Osteocyte (in vitro differentiated cells): ENCODE measurements around the gene MYO5B. TPM values are rescaled to one million over a fixed set of nuclear protein-coding genes. Genes with fewer than 3 reads are reported as not detected.

Experiments used
- DNase-seq: peaks from one replicate; pipeline ENCODE4 v3.0.0; 2021; ENCODE audit warnings: mixed read lengths; ENCODE audit not compliant: unreplicated experiment; ENCODE audit errors: extremely low spot score
- H3K27ac Mint-ChIP-seq: one replicate; pipeline ENCODE4 v1.8.0; 2021; ENCODE audit warnings: mild to moderate bottlenecking, mixed read lengths; ENCODE audit not compliant: unreplicated experiment
- H3K27me3 Mint-ChIP-seq: one replicate; pipeline ENCODE4 v1.8.0; 2021; ENCODE audit warnings: mixed read lengths; ENCODE audit not compliant: unreplicated experiment
- H3K36me3 Mint-ChIP-seq: one replicate; pipeline ENCODE4 v1.8.0; 2021; ENCODE audit warnings: mixed read lengths; ENCODE audit not compliant: unreplicated experiment
- H3K4me1 Mint-ChIP-seq: one replicate; pipeline ENCODE4 v1.8.0; 2021; ENCODE audit warnings: mixed read lengths; ENCODE audit not compliant: unreplicated experiment
- H3K4me3 Mint-ChIP-seq: one replicate; pipeline ENCODE4 v1.8.0; 2021; ENCODE audit warnings: mild to moderate bottlenecking, moderate library complexity, mixed read lengths; ENCODE audit not compliant: unreplicated experiment
- H3K9me3 Mint-ChIP-seq: one replicate; pipeline ENCODE4 v1.8.0; 2021; ENCODE audit warnings: mixed read lengths; ENCODE audit not compliant: unreplicated experiment
- total RNA-seq: library from RNA; stranded (reverse); gene quantifications from 2 replicates; pipeline ENCODE4 v1.2.1, GENCODE V29; 2021
- TF ChIP-seq, protein P1 (sequence below): fragments of 200-600 bp; sonication (generic); IDR thresholded peaks from 2 replicates; pipeline ENCODE4 v1.5.0; 2021; ENCODE audit warnings: antibody characterized with exemption, mild to moderate bottlenecking, moderate library complexity

The MYO5B gene
- total RNA-seq, 1 donor from 2014 or later = not detected

DNA sequence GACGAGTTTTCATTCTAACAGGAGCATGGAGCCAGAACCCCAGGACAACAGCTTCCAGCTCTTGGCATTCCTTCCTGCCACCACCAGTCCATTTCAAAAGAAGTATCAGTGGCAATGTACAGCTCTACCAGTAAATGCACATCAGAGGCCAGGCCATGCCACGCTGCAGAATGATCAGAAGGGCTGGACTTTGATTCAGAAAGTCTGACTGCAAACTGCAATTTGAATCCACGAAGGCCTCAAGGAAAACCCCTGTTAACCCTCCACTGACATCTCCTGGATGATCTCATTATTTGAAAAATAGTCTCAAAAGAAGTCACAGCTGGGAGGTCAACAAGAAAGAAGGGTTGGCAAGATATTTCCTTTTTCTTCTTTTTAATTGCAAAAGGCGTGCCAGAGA, 119.2 kb downstream of the MYO5B start:
- no peak for DNase-seq
- H3K9me3 Mint-ChIP-seq = no peaks in the 10 kb centered on the region
- H3K36me3 Mint-ChIP-seq = no peaks in the 10 kb centered on the region
- H3K27ac Mint-ChIP-seq = no peak overlapping the region
- no peak overlapping the region for H3K4me3 Mint-ChIP-seq
- TF ChIP-seq, protein P1, sequence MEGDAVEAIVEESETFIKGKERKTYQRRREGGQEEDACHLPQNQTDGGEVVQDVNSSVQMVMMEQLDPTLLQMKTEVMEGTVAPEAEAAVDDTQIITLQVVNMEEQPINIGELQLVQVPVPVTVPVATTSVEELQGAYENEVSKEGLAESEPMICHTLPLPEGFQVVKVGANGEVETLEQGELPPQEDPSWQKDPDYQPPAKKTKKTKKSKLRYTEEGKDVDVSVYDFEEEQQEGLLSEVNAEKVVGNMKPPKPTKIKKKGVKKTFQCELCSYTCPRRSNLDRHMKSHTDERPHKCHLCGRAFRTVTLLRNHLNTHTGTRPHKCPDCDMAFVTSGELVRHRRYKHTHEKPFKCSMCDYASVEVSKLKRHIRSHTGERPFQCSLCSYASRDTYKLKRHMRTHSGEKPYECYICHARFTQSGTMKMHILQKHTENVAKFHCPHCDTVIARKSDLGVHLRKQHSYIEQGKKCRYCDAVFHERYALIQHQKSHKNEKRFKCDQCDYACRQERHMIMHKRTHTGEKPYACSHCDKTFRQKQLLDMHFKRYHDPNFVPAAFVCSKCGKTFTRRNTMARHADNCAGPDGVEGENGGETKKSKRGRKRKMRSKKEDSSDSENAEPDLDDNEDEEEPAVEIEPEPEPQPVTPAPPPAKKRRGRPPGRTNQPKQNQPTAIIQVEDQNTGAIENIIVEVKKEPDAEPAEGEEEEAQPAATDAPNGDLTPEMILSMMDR = no peak
- no peaks in the 10 kb centered on the region for H3K4me1 Mint-ChIP-seq
- no peaks in the 10 kb centered on the region for H3K27me3 Mint-ChIP-seq

DNA sequence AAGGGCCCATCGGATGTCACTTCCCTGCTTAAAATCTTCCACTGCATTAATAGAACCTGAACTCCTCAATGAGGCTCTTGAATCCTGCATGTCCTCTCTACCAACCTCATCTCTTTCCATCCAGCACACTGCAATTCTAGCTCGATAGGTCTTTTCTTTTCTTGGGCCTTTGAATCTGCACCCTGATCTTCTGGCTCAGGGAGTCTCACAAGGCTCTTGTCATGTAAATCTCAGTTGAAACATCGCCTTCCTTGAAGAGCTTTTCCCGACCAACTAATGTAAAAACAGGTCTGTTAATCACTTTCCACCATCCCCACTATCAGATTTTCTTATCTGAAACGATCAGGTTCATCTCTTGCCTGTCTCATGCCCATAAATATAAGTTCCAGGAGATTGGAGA, 120.5 kb downstream of the MYO5B start:
- Mint-ChIP-seq H3K9me3 (no peaks in the 10 kb centered on the region), H3K27ac (no peak overlapping the region), H3K36me3 (no peaks in the 10 kb centered on the region), H3K4me3 (no peak overlapping the region), H3K27me3 (no peaks in the 10 kb centered on the region), H3K4me1 (no peaks in the 10 kb centered on the region)
- DNase-seq = no peak
- TF ChIP-seq, protein P1 = no peak

DNA sequence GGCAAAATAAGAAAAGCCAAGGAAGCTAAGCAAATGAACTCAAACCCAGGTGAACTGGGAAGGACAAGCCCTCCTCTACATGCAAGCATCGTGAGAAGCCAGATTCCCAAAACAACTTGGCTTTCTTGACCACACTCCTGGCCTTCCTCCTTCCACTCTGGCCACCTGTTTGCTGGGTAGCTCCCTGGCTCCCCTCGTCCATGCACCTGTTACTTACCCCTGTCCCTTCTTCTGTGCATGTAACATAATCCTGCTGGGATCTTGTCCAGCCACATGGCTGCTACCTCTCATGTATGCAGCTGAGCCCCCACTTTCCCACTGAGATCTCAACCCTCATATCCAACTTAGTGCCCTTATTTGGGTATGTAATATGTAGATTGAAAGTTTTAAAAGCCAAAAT, 121.6 kb downstream of the MYO5B start:
- no peak overlapping the region for H3K4me3 Mint-ChIP-seq
- H3K9me3 Mint-ChIP-seq = no peaks in the 10 kb centered on the region

GRCh38 chr18:50072146-50072545, 122.8 kb downstream of the MYO5B start:
- Mint-ChIP-seq H3K4me1 (no peaks in the 10 kb centered on the region), H3K36me3 (no peaks in the 10 kb centered on the region), H3K27me3 (no peaks in the 10 kb centered on the region), H3K27ac (no peak overlapping the region), H3K9me3 (no peaks in the 10 kb centered on the region), H3K4me3 (no peak overlapping the region)
- TF ChIP-seq, protein P1 = no peak
- DNase-seq = no peak

More for the DNA sequence above, 121.6 kb downstream of the MYO5B start:
- H3K27ac Mint-ChIP-seq = no peak overlapping the region
- no peaks in the 10 kb centered on the region for H3K27me3 Mint-ChIP-seq
- TF ChIP-seq, protein P1 = no peak
- H3K4me1 Mint-ChIP-seq = no peaks in the 10 kb centered on the region
- no peak for DNase-seq
- no peaks in the 10 kb centered on the region for H3K36me3 Mint-ChIP-seq

DNA sequence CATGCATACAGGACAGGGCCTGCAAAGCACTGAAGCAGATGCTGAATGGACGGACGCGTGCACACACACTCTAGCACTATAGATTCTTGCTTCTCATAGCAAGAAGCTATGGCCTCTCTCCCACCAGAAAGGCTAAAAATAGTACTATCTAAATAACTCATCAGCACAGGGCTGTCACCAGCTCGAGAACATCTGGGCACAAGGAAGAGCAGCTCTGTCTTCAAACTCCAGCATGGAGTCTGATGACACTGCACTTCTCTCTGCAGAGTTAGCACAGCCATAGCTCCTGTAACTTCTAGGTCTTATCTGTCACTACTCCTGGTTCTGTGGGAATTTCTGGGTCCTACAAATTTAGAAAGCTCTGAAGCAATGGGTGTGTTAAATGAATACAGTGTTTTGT, 123.5 kb downstream of the MYO5B start:
- Mint-ChIP-seq H3K4me1 (no peaks in the 10 kb centered on the region), H3K4me3 (no peak overlapping the region), H3K27me3 (no peaks in the 10 kb centered on the region), H3K27ac (no peak overlapping the region), H3K36me3 (no peaks in the 10 kb centered on the region), H3K9me3 (no peaks in the 10 kb centered on the region)
- TF ChIP-seq, protein P1 = no peak
- DNase-seq = no peak
